Esophagus muscularis mucosa (tissue), 4 donors: ENCODE measurements around the gene RPL13. TPM values are rescaled to one million over a fixed set of nuclear protein-coding genes. Genes with fewer than 3 reads are reported as not detected.

ENCODE experiments used
- DNase-seq: peaks from one replicate; pipeline ENCODE4 v3.0.0-alpha.2; 2017; ENCODE audit errors: extremely low spot score
- H3K27ac ChIP-seq, 4 donors: fragments of 200-600 bp; sonication (generic); replicated peaks in 1 of 4; 1 replicate in 3 of 4; 2 replicates in 1 of 4; pipeline ENCODE4 v1.5.1; 2016 to 2019; ENCODE audit warnings: mild to moderate bottlenecking in 1 of 4
- H3K27me3 ChIP-seq, 4 donors: fragments of 200-600 bp; sonication (generic); one replicate each; pipeline versions ENCODE4 v1.5.1 to v1.6.0; 2016 to 2019
- H3K36me3 ChIP-seq, 4 donors: fragments of 200-600 bp; sonication (generic); one replicate each; pipeline ENCODE4 v1.5.1; 2016 to 2019
- H3K4me1 ChIP-seq, 4 donors: fragments of 200-600 bp; sonication (generic); one replicate each; pipeline ENCODE4 v1.5.1; 2016 to 2019
- H3K4me3 ChIP-seq, 4 donors: fragments of 200-600 bp; sonication (generic); 1 replicate in 2 of 4; 2 replicates in 2 of 4; pipeline ENCODE4 v1.5.1; 2016 to 2019; ENCODE audit warnings: mild to moderate bottlenecking in 4 of 4, moderate library complexity in 1 of 4
- H3K9me3 ChIP-seq, 4 donors: fragments of 200-600 bp; sonication (generic); 1 replicate in 3 of 4; 2 replicates in 1 of 4; pipeline ENCODE4 v1.5.1; 2016 to 2019
- CTCF ChIP-seq, 3 experiments: fragments of 200-600 bp in 2 of 3; fragments of 450-650 bp in 1 of 3; sonication (generic) in 2 of 3; IDR thresholded peaks; one replicate each; pipeline ENCODE4 v1.5.1; 2017 to 2019; ENCODE audit warnings: antibody characterized with exemption in 3 of 3, mild to moderate bottlenecking in 2 of 3, moderate library complexity in 1 of 3
- EP300 ChIP-seq: sonication (generic); formaldehyde crosslinking; IDR thresholded peaks from one replicate; pipeline ENCODE4 v1.6.1; 2017; ENCODE audit warnings: antibody characterized with exemption
- POLR2A ChIP-seq: fragments of 450-650 bp; IDR thresholded peaks from one replicate; pipeline ENCODE4 v1.6.1; 2017; ENCODE audit warnings: antibody characterized with exemption, moderate library complexity, mild to moderate bottlenecking, low read depth
- POLR2AphosphoS5 ChIP-seq, 2 donors: sonication (generic); formaldehyde crosslinking; IDR thresholded peaks; one replicate each; pipeline ENCODE4 v1.6.1; 2017; ENCODE audit warnings: antibody characterized with exemption in 2 of 2
- whole genome bisulfite sequencing: methylation state at CpG from one replicate; pipeline ENCODE4 v1.1.5; 2018; 5-methylcytosine and 5-hydroxymethylcytosine counted together
- intact Hi-C: fragments of 100-400 bp; cut with DNase I; formaldehyde crosslinking; loops from one replicate; pipeline ENCODE4 v1.15.1; 2023
- total RNA-seq, 4 donors: library from RNA; depleted of rRNA; stranded (reverse); fragments of >200 nt; gene quantifications; one replicate each; pipeline versions ENCODE4 v1.1.0 to v1.2.1, GENCODE V29; 2016

RPL13 gene
- total RNA-seq, 4 donors from 2014 or later, result 4,039 to 6,804 (median 5,312) TPM

GRCh38 chr16:89581045-89581695, 20.7 kb downstream of the RPL13 start:
- H3K4me3 ChIP-seq, result no peak overlapping the region
- H3K27me3 ChIP-seq, result peaks cover 4 to 49% (median 8%) of the 10 kb centered on the region in 4 donors
- H3K36me3 ChIP-seq, result no peaks in the 10 kb centered on the region
- intact Hi-C loops, result no loop called here
- TF ChIP-seq EP300 (no peak), CTCF (IDR thresholded peaks at IDR 0.05) (no peak), POLR2A (no peak), POLR2AphosphoS5 (IDR thresholded peaks at IDR 0.05) (no peak)
- no peak overlapping the region for H3K27ac ChIP-seq
- 88% methylated on average over 33 of the region's 33 CpGs for WGBS
- DNase-seq, result no peak
- peaks cover 4 to 10% (median 6%) of the 10 kb centered on the region in 4 donors for H3K4me1 ChIP-seq
- no peaks in the 10 kb centered on the region for H3K9me3 ChIP-seq

GRCh38 chr16:89581861-89582563, 21.5 kb downstream of the RPL13 start:
- TF ChIP-seq CTCF (IDR thresholded peaks at IDR 0.05), result no peak
- no peak for TF ChIP-seq EP300
- peak in 1 of 2 donors; percentile 26 for TF ChIP-seq POLR2AphosphoS5 (IDR thresholded peaks at IDR 0.05)
- TF ChIP-seq POLR2A, result no peak
- Histone ChIP-seq H3K27ac (no peak overlapping the region), H3K9me3 (no peaks in the 10 kb centered on the region), H3K4me1 (peaks cover 0 to 6% (median 2%) of the 10 kb centered on the region in 4 donors), H3K36me3 (no peaks in the 10 kb centered on the region), H3K4me3 (no peak overlapping the region), H3K27me3 (peaks cover 0 to 45% (median 1%) of the 10 kb centered on the region in 4 donors)
- intact Hi-C loops, result no loop called here
- no peak for DNase-seq
- 72% methylated on average over 10 of the region's 15 CpGs for WGBS

GRCh38 chr16:89582614-89583196, 22.2 kb downstream of the RPL13 start:
- no peaks in the 10 kb centered on the region for H3K9me3 ChIP-seq
- no peak overlapping the region for H3K27ac ChIP-seq
- H3K36me3 ChIP-seq, result no peaks in the 10 kb centered on the region
- intact Hi-C loops, result no loop called here
- no peak for DNase-seq
- WGBS, result 93% methylated on average over 5 of the region's 19 CpGs
- H3K4me1 ChIP-seq, result peaks cover 0 to 6% (median 2%) of the 10 kb centered on the region in 4 donors
- TF ChIP-seq EP300 (no peak), POLR2AphosphoS5 (IDR thresholded peaks at IDR 0.05) (no peak), CTCF (IDR thresholded peaks at IDR 0.05) (no peak), POLR2A (no peak)
- H3K4me3 ChIP-seq, result no peak overlapping the region
- peaks cover 0 to 38% (median 0%) of the 10 kb centered on the region in 4 donors for H3K27me3 ChIP-seq

- H3K27me3 ChIP-seq, result peaks cover 0 to 34% (median 0%) of the 10 kb centered on the region in 4 donors
- no peak for DNase-seq
- intact Hi-C loops, result no loop called here
- no peak overlapping the region for H3K4me3 ChIP-seq
- no peak overlapping the region for H3K27ac ChIP-seq
- H3K4me1 ChIP-seq, result peaks cover 0 to 6% (median 2%) of the 10 kb centered on the region in 4 donors
- TF ChIP-seq CTCF (IDR thresholded peaks at IDR 0.05) (no peak), EP300 (no peak), POLR2A (no peak), POLR2AphosphoS5 (IDR thresholded peaks at IDR 0.05) (no peak)
- no peaks in the 10 kb centered on the region for H3K36me3 ChIP-seq
- 88% methylated on average over 28 of the region's 36 CpGs for WGBS
- H3K9me3 ChIP-seq, result no peaks in the 10 kb centered on the region
Observed at GRCh38 chr16:89583197-89583894, 22.9 kb downstream of the RPL13 start.
